HEK293 (cell line): Measurements from ENCODE around the gene KANK2.

ENCODE experiments used
- CTCF ChIA-PET: fragments of 350-600 bp; formaldehyde crosslinking; extraction: SDS; loops from one replicate; lab custom pipeline; 2021; ENCODE audit warnings: antibody characterized with exemption; lab: Yijun Ruan, JAX
- POLR2A ChIA-PET: fragments of 300-600 bp; formaldehyde crosslinking; extraction: SDS; loops from one replicate; lab custom pipeline; 2020; ENCODE audit warnings: antibody characterized with exemption, inconsistent platforms; lab: Yijun Ruan, JAX
- H3K27ac ChIP-seq: fragments of 200-500 bp; sonication (Bioruptor generic); 2 replicates; pipeline ENCODE4 v1.5.1; 2014; ENCODE audit warnings: low read depth, low read length, control low read depth, inconsistent platforms; ENCODE audit errors: extremely low read depth
- H3K36me3 ChIP-seq, 2 experiments: fragments of 200-500 bp in 1 of 2; sonication (Bioruptor generic) in 1 of 2; 1 replicate in 1 of 2; 2 replicates in 1 of 2; pipeline ENCODE4 v1.5.1; 2014 to 2017; ENCODE audit warnings: inconsistent platforms in 2 of 2, low read length in 2 of 2; ENCODE audit not compliant: control insufficient read depth in 2 of 2, insufficient read depth in 1 of 2
- H3K4me1 ChIP-seq: fragments of 200-500 bp; sonication (Bioruptor generic); 2 replicates; pipeline ENCODE4 v1.5.1; 2014; ENCODE audit warnings: mild to moderate bottlenecking, low read length, inconsistent platforms; ENCODE audit not compliant: control insufficient read depth, insufficient read depth
- H3K4me3 ChIP-seq: 2 replicates; pipeline ENCODE4 v1.5.1; 2011; ENCODE audit warnings: low read depth, mild to moderate bottlenecking, control low read depth, low read length, moderate library complexity
- H3K9me3 ChIP-seq: fragments of 200-500 bp; sonication (Bioruptor generic); 2 replicates; pipeline ENCODE4 v1.5.1; 2014; ENCODE audit warnings: low read depth, low read length, inconsistent platforms; ENCODE audit not compliant: control insufficient read depth, insufficient read depth
- CTCF ChIP-seq: fragments of 450-650 bp; formaldehyde crosslinking; IDR thresholded peaks from 2 replicates; pipeline ENCODE4 v1.5.1; 2016; ENCODE audit warnings: missing biosample characterization, missing genetic modification characterization
- EGR2 ChIP-seq: fragments of 450-650 bp; formaldehyde crosslinking; IDR thresholded peaks from 2 replicates; pipeline ENCODE4 v1.5.1; 2016; ENCODE audit warnings: low read depth, missing biosample characterization, missing genetic modification characterization
- GLI4 ChIP-seq: fragments of 450-650 bp; formaldehyde crosslinking; IDR thresholded peaks from 2 replicates; pipeline ENCODE4 v1.5.1; 2016; ENCODE audit warnings: missing biosample characterization, missing genetic modification characterization
- HIC1 ChIP-seq: fragments of 450-650 bp; formaldehyde crosslinking; IDR thresholded peaks from 2 replicates; pipeline ENCODE4 v1.5.1; 2016; ENCODE audit warnings: missing biosample characterization, missing genetic modification characterization
- KLF9 ChIP-seq: fragments of 450-650 bp; formaldehyde crosslinking; IDR thresholded peaks from 2 replicates; pipeline ENCODE4 v1.5.1; 2016; ENCODE audit warnings: missing biosample characterization, missing genetic modification characterization, low read depth
- OVOL3 ChIP-seq: fragments of 450-650 bp; formaldehyde crosslinking; IDR thresholded peaks from 2 replicates; pipeline ENCODE4 v1.5.1; 2016; ENCODE audit warnings: missing biosample characterization, missing genetic modification characterization
- PRDM4 ChIP-seq: fragments of 450-650 bp; formaldehyde crosslinking; IDR thresholded peaks from 2 replicates; pipeline ENCODE4 v1.5.1; 2017; ENCODE audit warnings: missing biosample characterization, missing genetic modification characterization
- PRDM6 ChIP-seq: fragments of 450-650 bp; formaldehyde crosslinking; IDR thresholded peaks from 2 replicates; pipeline ENCODE4 v1.5.1; 2017; ENCODE audit warnings: missing biosample characterization, missing genetic modification characterization
- SP2 ChIP-seq: fragments of 450-650 bp; formaldehyde crosslinking; IDR thresholded peaks from 2 replicates; pipeline ENCODE4 v1.5.1; 2016; ENCODE audit warnings: missing biosample characterization, missing genetic modification characterization
- SP3 ChIP-seq: fragments of 450-650 bp; formaldehyde crosslinking; IDR thresholded peaks from 2 replicates; pipeline ENCODE4 v1.5.1; 2016; ENCODE audit warnings: missing biosample characterization, missing genetic modification characterization
- ZBTB17 ChIP-seq: fragments of 450-650 bp; formaldehyde crosslinking; IDR thresholded peaks from 2 replicates; pipeline ENCODE4 v1.5.1; 2016; ENCODE audit warnings: missing biosample characterization, missing genetic modification characterization
- ZBTB7A ChIP-seq: fragments of 450-650 bp; formaldehyde crosslinking; IDR thresholded peaks from 2 replicates; pipeline ENCODE4 v1.5.1; 2016; ENCODE audit warnings: low read depth, missing biosample characterization, missing genetic modification characterization
- ZFHX2 ChIP-seq: fragments of 450-650 bp; formaldehyde crosslinking; conservative IDR thresholded peaks from 2 replicates; pipeline ENCODE4 v1.5.1; 2016; ENCODE audit warnings: missing biosample characterization, missing genetic modification characterization
- ZFP69B ChIP-seq: fragments of 450-650 bp; formaldehyde crosslinking; IDR thresholded peaks from 2 replicates; pipeline ENCODE4 v1.5.1; 2016; ENCODE audit warnings: missing biosample characterization, missing genetic modification characterization
- ZNF121 ChIP-seq: fragments of 450-650 bp; formaldehyde crosslinking; IDR thresholded peaks from 2 replicates; pipeline ENCODE4 v1.5.1; 2016; ENCODE audit warnings: missing biosample characterization, missing genetic modification characterization
- ZNF2 ChIP-seq: fragments of 450-650 bp; formaldehyde crosslinking; IDR thresholded peaks from 2 replicates; pipeline ENCODE4 v1.5.1; 2016; ENCODE audit warnings: missing biosample characterization, missing genetic modification characterization
- ZNF221 ChIP-seq: fragments of 450-650 bp; formaldehyde crosslinking; IDR thresholded peaks from 2 replicates; pipeline ENCODE4 v1.5.1; 2017; ENCODE audit warnings: missing biosample characterization, missing genetic modification characterization, borderline replicate concordance
- ZNF335 ChIP-seq: fragments of 450-650 bp; formaldehyde crosslinking; conservative IDR thresholded peaks from 2 replicates; pipeline ENCODE4 v1.5.1; 2016; ENCODE audit warnings: missing biosample characterization, missing genetic modification characterization
- ZNF341 ChIP-seq: fragments of 450-650 bp; formaldehyde crosslinking; IDR thresholded peaks from 2 replicates; pipeline ENCODE4; 2016; ENCODE audit warnings: low read depth, missing biosample characterization, missing genetic modification characterization
- ZNF423 ChIP-seq: fragments of 450-650 bp; formaldehyde crosslinking; IDR thresholded peaks from 2 replicates; pipeline ENCODE4 v1.5.1; 2016; ENCODE audit warnings: missing biosample characterization, missing genetic modification characterization
- ZNF449 ChIP-seq: fragments of 450-650 bp; formaldehyde crosslinking; IDR thresholded peaks from 2 replicates; pipeline ENCODE4 v1.5.1; 2017; ENCODE audit warnings: missing biosample characterization, mild to moderate bottlenecking, missing genetic modification characterization, moderate library complexity
- ZNF48 ChIP-seq: fragments of 450-650 bp; formaldehyde crosslinking; IDR thresholded peaks from 2 replicates; pipeline ENCODE4 v1.5.1; 2016; ENCODE audit warnings: missing biosample characterization, missing genetic modification characterization
- ZNF513 ChIP-seq: fragments of 450-650 bp; IDR thresholded peaks from 2 replicates; pipeline ENCODE4 v1.5.1; 2018; ENCODE audit warnings: missing biosample characterization, missing genetic modification characterization
- ZNF558 ChIP-seq: fragments of 450-650 bp; formaldehyde crosslinking; IDR thresholded peaks from 2 replicates; pipeline ENCODE4 v1.5.1; 2016; ENCODE audit warnings: missing biosample characterization, missing genetic modification characterization
- ZNF624 ChIP-seq: fragments of 450-650 bp; formaldehyde crosslinking; IDR thresholded peaks from 2 replicates; pipeline ENCODE4 v1.5.1; 2017; ENCODE audit warnings: missing biosample characterization, missing genetic modification characterization
- ZNF629 ChIP-seq: fragments of 450-650 bp; formaldehyde crosslinking; IDR thresholded peaks from 2 replicates; pipeline ENCODE4 v1.5.1; 2017; ENCODE audit warnings: missing biosample characterization, missing genetic modification characterization

The KANK2 gene

GRCh38 chr19:11196406-11197287, 698 bp downstream of the KANK2 start (continued):
- TF ChIP-seq ZBTB7A (tag by site-specific recombination) (peak; percentile 91), ZNF423 (tag by site-specific recombination) (no peak), ZFP69B (tag by site-specific recombination) (peak; percentile 13; the same call in 1 of the 2 replicates), HIC1 (tag by site-specific recombination) (peak; percentile 32; the same call in 1 of the 2 replicates), ZNF449 (tag by site-specific recombination) (peak; percentile 80), EGR2 (tag by site-specific recombination) (peak; percentile 40), SP2 (tag by site-specific recombination) (peak; percentile 38), ZNF629 (peak; percentile 5; the same call in 1 of the 2 replicates), KLF9 (tag by site-specific recombination) (0 out of 2 replicates have a peak, but pooled peaks have one; percentile 31), ZNF48 (tag by site-specific recombination) (no peak), SP3 (tag by site-specific recombination) (peak; percentile 35; the same call in 1 of the 2 replicates), ZFHX2 (peak; percentile 40), ZBTB17 (peak; percentile 51), PRDM6 (tag by site-specific recombination) (no peak), ZNF335 (peak; percentile 76), CTCF (tag by site-specific recombination) (no peak)

GRCh38 chr19:11195681-11196080, 1.7 kb downstream of the KANK2 start:
- POLR2A ChIA-PET = interaction anchor here (0.6 kb wide), 1 partner anchor 78 kb away, joined by 5 read pairs; no protein-coding TSS in a partner anchor
- no peak overlapping the region for H3K4me3 ChIP-seq
- no peak overlapping the region for H3K27ac ChIP-seq
- CTCF ChIA-PET = no interaction called here
- H3K9me3 ChIP-seq = no peaks in the 10 kb centered on the region
- H3K4me1 ChIP-seq = no peaks in the 10 kb centered on the region
- peaks cover 3 to 34% of the 10 kb centered on the region in 2 experiments; a peak in 2 of 3 replicates for H3K36me3 ChIP-seq
- TF ChIP-seq ZFHX2 (no peak), ZNF624 (tag by site-specific recombination) (no peak), PRDM4 (tag by site-specific recombination) (no peak), ZNF558 (tag by site-specific recombination) (no peak), GLI4 (tag by site-specific recombination) (no peak), ZNF2 (tag by site-specific recombination) (no peak), ZNF121 (tag by site-specific recombination) (no peak), OVOL3 (no peak), ZNF221 (tag by site-specific recombination) (no peak), ZNF513 (tag by site-specific recombination) (no peak), ZNF341 (tag by site-specific recombination) (no peak)
